Measurements from ENCODE around the gene CBARP.

The CBARP gene

GRCh38 chr19:1254530-1255185, 16.9 kb upstream of the CBARP start:
- Mint-ChIP-seq H3K27me3 (no peaks in the 10 kb centered on the region), H3K9me3 (no peaks in the 10 kb centered on the region), H3K4me1 (peaks cover 47% of the 10 kb centered on the region), H3K27ac (peak overlapping the region; percentile 59), H3K36me3 (ENCODE audit: low read depth) (peaks cover 28% of the 10 kb centered on the region), H3K4me3 (no peak overlapping the region)
- no peak for ATAC-seq
- no peak for DNase-seq

GRCh38 chr19:1254081-1254527, 16.3 kb upstream of the CBARP start:
- H3K4me1 Mint-ChIP-seq: peaks cover 42% of the 10 kb centered on the region
- DNase-seq (no peak), ATAC-seq (no peak)
- peak overlapping the region; percentile 59 for H3K27ac Mint-ChIP-seq
- H3K9me3 Mint-ChIP-seq: no peaks in the 10 kb centered on the region
- peaks cover 29% of the 10 kb centered on the region for H3K36me3 Mint-ChIP-seq (ENCODE audit: low read depth)
- no peak overlapping the region for H3K4me3 Mint-ChIP-seq
- H3K27me3 Mint-ChIP-seq: no peaks in the 10 kb centered on the region

GRCh38 chr19:1253514-1254080, 15.8 kb upstream of the CBARP start:
- peaks cover 29% of the 10 kb centered on the region for H3K36me3 Mint-ChIP-seq (ENCODE audit: low read depth)
- H3K27me3 Mint-ChIP-seq: no peaks in the 10 kb centered on the region
- peak overlapping the region; percentile 93 for H3K4me3 Mint-ChIP-seq
- no peak for DNase-seq
- ATAC-seq: no peak
- no peaks in the 10 kb centered on the region for H3K9me3 Mint-ChIP-seq
- peaks cover 37% of the 10 kb centered on the region for H3K4me1 Mint-ChIP-seq
- peak overlapping the region; percentile 87 for H3K27ac Mint-ChIP-seq

- DNase-seq: peak; percentile 88
- Mint-ChIP-seq H3K36me3 (ENCODE audit: low read depth) (peaks cover 28% of the 10 kb centered on the region), H3K9me3 (no peaks in the 10 kb centered on the region), H3K27ac (peak overlapping the region; percentile 87), H3K27me3 (no peaks in the 10 kb centered on the region), H3K4me1 (peaks cover 31% of the 10 kb centered on the region), H3K4me3 (peak overlapping the region; percentile 93)
- peak; percentile 60 for ATAC-seq
Observed at GRCh38 chr19:1252821-1253513, 15.2 kb upstream of the CBARP start.

DNA sequence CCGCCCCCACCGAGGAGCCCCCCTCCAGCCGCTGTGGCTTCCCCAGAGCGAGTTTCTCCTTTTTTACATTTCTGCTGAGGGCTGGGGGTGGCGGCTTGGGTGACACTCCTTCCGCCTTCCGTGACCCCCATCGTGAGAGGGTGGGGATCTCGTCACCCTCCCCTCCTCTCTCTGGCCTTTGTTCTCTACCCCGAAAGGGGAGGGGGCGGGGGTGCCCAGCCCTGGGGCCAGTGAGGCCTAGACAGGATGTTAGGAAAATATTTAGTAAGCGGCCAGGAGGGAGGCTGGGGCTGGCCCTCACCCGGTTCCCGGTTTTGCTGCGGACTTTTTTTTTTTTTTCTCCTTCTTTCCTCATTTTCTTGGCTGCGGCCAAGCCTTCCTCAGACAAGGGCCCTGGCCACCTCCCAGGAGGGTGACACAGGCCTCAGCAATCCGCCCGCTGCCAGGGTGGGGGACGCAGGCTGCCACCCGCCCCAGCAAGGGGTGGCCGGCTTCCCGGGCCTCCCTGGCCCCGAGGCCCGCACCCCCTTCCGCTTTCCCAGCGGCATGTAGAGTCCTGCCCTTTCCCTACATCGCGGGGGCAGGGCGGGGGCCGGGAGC, 14.5 kb upstream of the CBARP start:
- no peaks in the 10 kb centered on the region for H3K27me3 Mint-ChIP-seq
- DNase-seq: peak; percentile 81
- peaks cover 24% of the 10 kb centered on the region for H3K4me1 Mint-ChIP-seq
- peak; percentile 22 for ATAC-seq
- H3K27ac Mint-ChIP-seq: peak overlapping the region; percentile 77
- peak overlapping the region; percentile 93 for H3K4me3 Mint-ChIP-seq
- no peaks in the 10 kb centered on the region for H3K9me3 Mint-ChIP-seq
- H3K36me3 Mint-ChIP-seq (ENCODE audit: low read depth): peaks cover 23% of the 10 kb centered on the region

DNA sequence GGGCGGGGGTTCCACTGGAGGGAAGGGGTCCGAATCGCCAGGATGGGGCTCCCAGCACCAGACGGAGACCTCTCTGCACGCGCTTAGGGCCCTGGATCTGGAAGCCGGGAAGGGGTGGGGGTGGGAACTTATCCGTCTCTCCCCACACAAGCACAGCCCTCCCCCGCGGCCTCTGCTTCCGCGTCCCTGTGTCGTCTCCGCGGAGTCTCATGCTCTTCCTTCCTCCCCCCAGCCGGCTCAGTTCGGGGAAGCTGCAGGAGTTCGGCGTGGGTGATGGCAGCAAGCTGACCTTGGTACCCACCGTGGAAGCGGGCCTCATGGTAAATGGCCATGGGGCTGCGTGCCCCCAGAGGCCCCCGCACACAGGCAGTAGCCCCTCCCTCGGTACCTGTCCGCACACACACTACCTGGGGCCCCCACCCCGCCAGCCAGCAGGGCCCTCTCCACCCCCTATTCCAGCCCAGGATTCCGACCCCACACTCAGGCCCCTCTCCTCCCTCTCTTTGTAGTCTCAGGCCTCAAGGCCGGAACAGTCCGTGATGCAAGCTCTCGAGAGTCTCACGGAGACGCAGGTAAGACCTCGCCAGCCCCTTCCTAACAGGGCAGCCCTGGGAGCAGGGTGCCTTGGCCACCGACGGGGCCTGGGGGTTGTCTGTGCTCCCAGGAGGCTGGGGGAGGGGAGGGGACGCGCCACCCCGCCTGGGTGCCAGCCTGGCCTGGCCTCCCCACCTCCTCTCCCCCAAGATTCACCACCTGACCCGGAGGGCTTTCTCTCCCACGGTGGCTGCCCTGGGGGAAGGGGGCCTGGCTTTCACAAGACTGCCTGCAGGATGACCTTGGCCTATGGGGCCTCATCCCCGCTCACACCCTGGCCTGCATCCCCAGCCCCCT, 13.8 kb upstream of the CBARP start:
- peak overlapping the region; percentile 93 for H3K4me3 Mint-ChIP-seq
- peak overlapping the region; percentile 93 for H3K27ac Mint-ChIP-seq
- H3K36me3 Mint-ChIP-seq (ENCODE audit: low read depth): peaks cover 22% of the 10 kb centered on the region
- H3K27me3 Mint-ChIP-seq: no peaks in the 10 kb centered on the region
- H3K4me1 Mint-ChIP-seq: peaks cover 23% of the 10 kb centered on the region
- DNase-seq: peak; percentile 71
- no peaks in the 10 kb centered on the region for H3K9me3 Mint-ChIP-seq
- peak; percentile 0 for ATAC-seq

DNA sequence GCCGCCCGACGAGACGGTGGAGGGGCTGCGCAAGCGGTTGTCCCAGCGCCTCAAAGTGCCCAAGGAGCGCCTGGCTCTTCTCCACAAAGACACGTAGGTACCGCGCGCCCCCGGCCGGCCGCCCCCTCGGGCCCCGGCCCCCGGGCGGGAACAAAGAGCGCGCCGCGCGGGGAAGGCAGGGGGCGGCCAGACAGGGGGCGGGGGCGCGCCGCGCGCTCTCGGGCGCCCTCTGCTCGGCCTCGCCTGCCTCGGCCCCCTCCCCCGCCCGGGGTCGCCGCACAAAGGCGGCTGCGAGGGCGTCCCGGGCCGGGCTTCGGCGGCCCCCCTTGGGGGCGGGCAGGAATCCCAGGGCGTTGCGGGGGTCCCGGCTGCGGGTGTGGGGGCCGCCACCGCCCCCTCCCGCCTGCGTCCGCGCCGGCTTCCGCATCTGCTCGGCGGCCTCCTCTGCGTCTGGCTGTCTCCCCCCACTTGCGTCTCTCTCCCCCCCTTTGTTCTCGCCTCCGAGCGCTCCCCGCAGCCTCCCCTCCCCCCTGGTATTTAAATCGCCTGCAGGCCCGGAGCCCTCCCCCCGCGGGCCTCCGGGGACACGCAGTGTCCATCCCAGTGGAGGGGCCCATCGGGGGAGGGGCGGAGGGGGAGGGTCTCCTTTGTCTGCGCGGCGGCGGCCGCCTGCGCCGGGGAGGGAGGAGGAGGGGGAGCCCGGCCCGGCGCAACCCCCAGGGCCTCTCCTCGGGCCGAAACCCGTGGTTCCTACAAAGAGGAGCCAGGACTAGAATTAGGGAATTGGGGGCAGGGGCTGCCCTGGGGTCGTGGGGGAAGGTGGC, 12.8 kb upstream of the CBARP start:
- H3K27ac Mint-ChIP-seq: peak overlapping the region; percentile 93
- peaks cover 19% of the 10 kb centered on the region for H3K4me1 Mint-ChIP-seq
- ATAC-seq: no peak
- peaks cover 22% of the 10 kb centered on the region for H3K36me3 Mint-ChIP-seq (ENCODE audit: low read depth)
- H3K4me3 Mint-ChIP-seq: peak overlapping the region; percentile 93
- H3K9me3 Mint-ChIP-seq: no peaks in the 10 kb centered on the region
- DNase-seq: peak; percentile 57
- H3K27me3 Mint-ChIP-seq: no peaks in the 10 kb centered on the region

- no peaks in the 10 kb centered on the region for H3K9me3 Mint-ChIP-seq
- ATAC-seq: no peak
- peak overlapping the region; percentile 78 for H3K27ac Mint-ChIP-seq
- no peaks in the 10 kb centered on the region for H3K27me3 Mint-ChIP-seq
- peak overlapping the region; percentile 75 for H3K4me3 Mint-ChIP-seq
- H3K4me1 Mint-ChIP-seq: peaks cover 19% of the 10 kb centered on the region
- DNase-seq: no peak
- peaks cover 20% of the 10 kb centered on the region for H3K36me3 Mint-ChIP-seq (ENCODE audit: low read depth)
Observed at GRCh38 chr19:1249990-1250436, 12.2 kb upstream of the CBARP start.

DNA sequence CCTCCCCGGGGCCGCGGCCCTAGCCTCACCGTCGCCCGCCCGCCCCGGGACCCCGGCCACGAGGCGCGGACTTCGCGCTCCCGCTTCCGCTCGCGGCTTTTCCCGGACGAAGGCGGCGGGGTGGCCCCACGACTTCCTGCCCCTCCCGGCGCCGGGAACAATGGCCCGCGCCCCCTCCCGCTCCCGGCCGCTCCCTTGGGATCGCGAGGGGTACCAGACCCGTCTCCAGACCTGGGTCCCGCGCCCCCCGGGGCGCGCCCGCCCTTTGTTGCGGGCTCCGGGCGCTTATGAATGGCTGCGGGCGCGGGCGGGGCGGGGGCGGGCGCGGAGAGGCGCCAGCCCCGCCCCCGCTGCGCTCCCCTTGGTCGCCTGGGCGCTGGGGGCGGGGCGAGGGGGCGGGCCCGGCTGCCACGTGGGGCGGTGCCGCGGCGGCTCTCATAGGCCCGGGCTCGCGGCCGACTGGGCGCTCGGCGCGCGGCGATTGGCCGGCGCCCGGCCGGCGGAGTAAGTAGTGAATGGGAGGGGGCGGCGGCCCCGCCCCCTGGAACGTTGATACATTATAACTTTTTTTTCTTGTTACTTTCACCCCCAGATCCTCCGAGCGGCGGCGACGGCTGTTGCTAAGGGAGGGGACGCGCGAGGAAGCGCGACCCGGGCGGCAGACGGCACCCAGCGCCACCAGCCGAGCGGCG, 11.6 kb upstream of the CBARP start:
- H3K27me3 Mint-ChIP-seq: no peaks in the 10 kb centered on the region
- H3K4me1 Mint-ChIP-seq: peaks cover 18% of the 10 kb centered on the region
- H3K27ac Mint-ChIP-seq: peak overlapping the region; percentile 78
- DNase-seq: peak; percentile 95
- ATAC-seq: peak; percentile 30
- peaks cover 14% of the 10 kb centered on the region for H3K36me3 Mint-ChIP-seq (ENCODE audit: low read depth)
- no peaks in the 10 kb centered on the region for H3K9me3 Mint-ChIP-seq
- peak overlapping the region; percentile 75 for H3K4me3 Mint-ChIP-seq

DNA sequence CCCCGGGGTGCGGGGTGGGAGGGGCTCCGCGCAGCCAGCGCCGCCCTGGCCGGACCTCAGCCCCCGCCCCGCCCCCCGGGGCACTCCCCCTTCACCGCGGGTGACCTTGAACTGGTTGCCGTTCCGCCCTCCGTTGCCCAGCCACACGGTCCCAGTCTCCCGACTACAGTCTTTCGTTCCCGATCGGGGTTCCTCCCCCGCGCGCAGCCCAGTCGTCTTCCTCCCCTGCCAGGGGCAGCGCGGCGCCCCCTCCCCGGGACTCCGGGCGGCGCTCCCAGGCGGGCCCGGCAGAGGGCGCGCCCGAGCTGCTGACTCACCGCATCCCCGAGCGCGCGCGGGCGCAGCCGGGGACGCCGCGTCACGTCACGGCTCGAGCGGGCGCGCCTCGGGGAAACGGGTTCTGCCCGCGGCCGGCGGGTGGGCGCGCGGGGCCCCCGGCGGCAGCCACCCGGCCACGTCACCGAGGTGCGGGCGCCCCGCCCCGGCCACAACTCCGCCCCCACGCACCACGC, 11.0 kb upstream of the CBARP start:
- ATAC-seq: peak; percentile 1
- peaks cover 13% of the 10 kb centered on the region for H3K36me3 Mint-ChIP-seq (ENCODE audit: low read depth)

GRCh38 chr19:1248139-1248785, 10.5 kb upstream of the CBARP start, which contains the start of gene MIDN:
Gene MIDN, plus strand, starts transcription at chr19:1248583. Its CDS starts 1,714 bp downstream, at chr19:1250297.
- H3K9me3 Mint-ChIP-seq: no peaks in the 10 kb centered on the region
- H3K4me1 Mint-ChIP-seq: peaks cover 15% of the 10 kb centered on the region
- ATAC-seq (peak; percentile 5), DNase-seq (peak; percentile 77)
- H3K27me3 Mint-ChIP-seq: no peaks in the 10 kb centered on the region
- H3K27ac Mint-ChIP-seq: peak within 1 kb of the TSS; percentile 81
- H3K4me3 Mint-ChIP-seq: peak within 1 kb of the TSS; percentile 76
- H3K36me3 Mint-ChIP-seq (ENCODE audit: low read depth): peaks cover 11% of the 10 kb centered on the region

More for the DNA sequence above, 11.0 kb upstream of the CBARP start:
- peak overlapping the region; percentile 81 for H3K27ac Mint-ChIP-seq
- H3K27me3 Mint-ChIP-seq: no peaks in the 10 kb centered on the region
- H3K9me3 Mint-ChIP-seq: no peaks in the 10 kb centered on the region
- peak overlapping the region; percentile 76 for H3K4me3 Mint-ChIP-seq
- peak; percentile 85 for DNase-seq
- H3K4me1 Mint-ChIP-seq: peaks cover 17% of the 10 kb centered on the region

DNA sequence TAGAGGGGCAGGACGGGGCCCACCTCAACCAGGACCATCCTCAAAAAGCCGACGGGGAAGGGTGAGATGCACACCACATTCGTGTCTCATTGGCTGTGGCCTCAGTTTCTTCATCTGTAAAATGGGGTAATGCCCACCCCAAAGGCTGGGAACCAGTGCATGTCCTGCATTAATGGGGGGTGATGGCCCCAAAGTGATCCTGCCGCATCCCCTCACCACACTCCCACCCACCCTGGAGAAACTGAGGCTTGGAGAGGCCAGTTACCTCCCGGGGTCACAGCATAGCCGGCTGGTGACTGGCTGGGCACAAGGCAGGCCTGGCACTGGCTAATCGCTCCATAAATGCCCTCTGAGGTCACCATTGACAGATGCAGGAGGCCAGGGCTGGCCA, 9.9 kb upstream of the CBARP start:
- Mint-ChIP-seq H3K27me3 (no peaks in the 10 kb centered on the region), H3K27ac (no peak overlapping the region), H3K4me1 (peaks cover 19% of the 10 kb centered on the region), H3K9me3 (no peaks in the 10 kb centered on the region), H3K36me3 (ENCODE audit: low read depth) (peaks cover 13% of the 10 kb centered on the region), H3K4me3 (peak overlapping the region; percentile 76)
- no peak for DNase-seq
- ATAC-seq: no peak
